Osteoblast (primary cell): ENCODE data around the gene GRIA3. TPM values are rescaled to one million over a fixed set of nuclear protein-coding genes. Genes with fewer than 3 reads are reported as not detected.

Experiments
- DNase-seq: peaks from one replicate; pipeline ENCODE4 v3.0.0; 2011; ENCODE audit warnings: low spot score, mixed read lengths; ENCODE audit not compliant: insufficient read length; ENCODE audit errors: missing footprints
- H2AFZ ChIP-seq: 2 replicates; pipeline ENCODE4 v1.6.0; 2011; ENCODE audit warnings: mild to moderate bottlenecking, low read length
- H3K27ac ChIP-seq: 2 replicates; pipeline ENCODE4 v1.5.1; 2011; ENCODE audit warnings: mild to moderate bottlenecking, low read depth, low read length, moderate library complexity
- H3K27me3 ChIP-seq: 2 replicates; pipeline ENCODE4 v1.6.0; 2012; ENCODE audit warnings: mild to moderate bottlenecking, control low read depth, inconsistent platforms, low read length, moderate library complexity; ENCODE audit not compliant: insufficient read depth
- H3K36me3 ChIP-seq: 2 replicates; pipeline ENCODE4 v1.5.1; 2011; ENCODE audit warnings: mild to moderate bottlenecking, low read length, control low read depth, moderate library complexity; ENCODE audit not compliant: insufficient read depth
- H3K4me1 ChIP-seq: 2 replicates; pipeline ENCODE4 v1.5.1; 2011; ENCODE audit warnings: mild to moderate bottlenecking, low read length, control low read depth, moderate library complexity; ENCODE audit not compliant: insufficient read depth
- H3K4me2 ChIP-seq: 2 replicates; pipeline ENCODE4 v1.6.0; 2011; ENCODE audit warnings: mild to moderate bottlenecking, low read length; ENCODE audit not compliant: insufficient read depth
- H3K4me3 ChIP-seq: fragments of 200-600 bp; sonication (generic); 3 replicates; pipeline ENCODE4 v1.5.1; 2012; ENCODE audit warnings: mild to moderate bottlenecking, low read length, inconsistent platforms; ENCODE audit not compliant: insufficient read depth
- H3K79me2 ChIP-seq: 2 replicates; pipeline ENCODE4 v1.6.0; 2012; ENCODE audit warnings: mild to moderate bottlenecking, low read length, control low read depth, inconsistent platforms; ENCODE audit not compliant: insufficient read depth
- H3K9me3 ChIP-seq: 2 replicates; pipeline ENCODE4 v1.5.1; 2011; ENCODE audit warnings: low read depth, low read length, control low read depth
- H4K20me1 ChIP-seq: 2 replicates; pipeline ENCODE4 v1.6.0; 2012; ENCODE audit warnings: mild to moderate bottlenecking, low read length, control low read depth; ENCODE audit not compliant: insufficient read depth
- total RNA-seq: library from RNA; depleted of rRNA; stranded (reverse); fragments of >200 nt; gene quantifications from 2 replicates; pipeline ENCODE4 v1.2.3, GENCODE V29; 2012
- TF ChIP-seq, protein P1 (sequence below): IDR thresholded peaks from 2 replicates; pipeline ENCODE4 v1.5.1; 2011; ENCODE audit warnings: mild to moderate bottlenecking, low read depth, low read length, moderate library complexity; ENCODE audit errors: extremely low read depth

The GRIA3 gene
- total RNA-seq, 1 donor = 3.3 TPM

DNA sequence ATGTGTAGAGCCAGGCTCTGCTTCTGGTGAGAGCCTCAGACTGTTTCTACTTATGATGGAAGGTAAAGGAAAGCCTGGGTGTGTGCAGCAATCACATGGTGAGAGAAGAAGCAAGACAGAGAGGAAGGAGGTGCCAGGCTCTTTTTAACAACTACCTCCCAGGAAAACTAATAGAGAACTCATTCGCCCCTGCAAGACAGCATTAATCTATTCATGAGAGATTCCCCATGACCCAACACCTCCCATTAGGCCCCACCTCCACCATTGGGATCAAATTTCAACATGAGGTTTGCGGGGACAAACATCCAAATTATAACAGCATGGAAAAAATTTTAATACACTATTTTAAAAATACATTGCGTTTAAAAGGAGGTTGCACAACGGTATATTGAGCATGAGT is 24.7 kb upstream of the GRIA3 start:
- Histone ChIP-seq H3K4me3 (no peak overlapping the region), H3K27me3 (no peaks in the 10 kb centered on the region), H2AFZ (no peak overlapping the region), H3K79me2 (no peaks in the 10 kb centered on the region), H3K9me3 (no peaks in the 10 kb centered on the region), H3K4me1 (no peaks in the 10 kb centered on the region), H3K27ac (no peak overlapping the region), H3K4me2 (no peak overlapping the region), H4K20me1 (no peaks in the 10 kb centered on the region), H3K36me3 (no peaks in the 10 kb centered on the region)
- TF ChIP-seq, protein P1, sequence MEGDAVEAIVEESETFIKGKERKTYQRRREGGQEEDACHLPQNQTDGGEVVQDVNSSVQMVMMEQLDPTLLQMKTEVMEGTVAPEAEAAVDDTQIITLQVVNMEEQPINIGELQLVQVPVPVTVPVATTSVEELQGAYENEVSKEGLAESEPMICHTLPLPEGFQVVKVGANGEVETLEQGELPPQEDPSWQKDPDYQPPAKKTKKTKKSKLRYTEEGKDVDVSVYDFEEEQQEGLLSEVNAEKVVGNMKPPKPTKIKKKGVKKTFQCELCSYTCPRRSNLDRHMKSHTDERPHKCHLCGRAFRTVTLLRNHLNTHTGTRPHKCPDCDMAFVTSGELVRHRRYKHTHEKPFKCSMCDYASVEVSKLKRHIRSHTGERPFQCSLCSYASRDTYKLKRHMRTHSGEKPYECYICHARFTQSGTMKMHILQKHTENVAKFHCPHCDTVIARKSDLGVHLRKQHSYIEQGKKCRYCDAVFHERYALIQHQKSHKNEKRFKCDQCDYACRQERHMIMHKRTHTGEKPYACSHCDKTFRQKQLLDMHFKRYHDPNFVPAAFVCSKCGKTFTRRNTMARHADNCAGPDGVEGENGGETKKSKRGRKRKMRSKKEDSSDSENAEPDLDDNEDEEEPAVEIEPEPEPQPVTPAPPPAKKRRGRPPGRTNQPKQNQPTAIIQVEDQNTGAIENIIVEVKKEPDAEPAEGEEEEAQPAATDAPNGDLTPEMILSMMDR = no peak
- DNase-seq = no peak

DNA sequence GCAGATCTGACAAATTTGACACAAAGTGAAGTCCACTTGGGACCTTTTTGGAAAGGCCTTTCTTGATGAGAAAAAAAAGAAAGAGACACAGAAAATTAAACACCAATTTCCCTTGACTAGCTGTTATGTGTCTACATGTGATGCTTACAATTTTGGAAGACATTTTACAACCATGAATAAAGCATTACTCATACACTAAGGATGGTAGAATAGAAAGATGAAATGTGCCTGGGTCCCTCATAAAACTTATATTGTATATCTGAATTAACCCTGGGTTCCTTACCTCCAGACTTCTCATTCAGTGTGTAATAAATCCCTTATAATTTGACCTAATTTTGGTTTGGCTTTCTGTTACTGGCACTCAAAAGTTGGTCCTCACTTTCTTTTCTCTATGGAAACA is 16.5 kb upstream of the GRIA3 start:
- H3K4me1 ChIP-seq = no peaks in the 10 kb centered on the region
- no peaks in the 10 kb centered on the region for H4K20me1 ChIP-seq
- no peaks in the 10 kb centered on the region for H3K9me3 ChIP-seq
- TF ChIP-seq, protein P1 = no peak
- no peak overlapping the region for H3K4me3 ChIP-seq
- H3K36me3 ChIP-seq = no peaks in the 10 kb centered on the region
- no peak for DNase-seq
- H3K4me2 ChIP-seq = no peak overlapping the region
- no peaks in the 10 kb centered on the region for H3K27me3 ChIP-seq
- H3K27ac ChIP-seq = no peak overlapping the region
- H3K79me2 ChIP-seq = no peaks in the 10 kb centered on the region
- no peak overlapping the region for H2AFZ ChIP-seq

DNA sequence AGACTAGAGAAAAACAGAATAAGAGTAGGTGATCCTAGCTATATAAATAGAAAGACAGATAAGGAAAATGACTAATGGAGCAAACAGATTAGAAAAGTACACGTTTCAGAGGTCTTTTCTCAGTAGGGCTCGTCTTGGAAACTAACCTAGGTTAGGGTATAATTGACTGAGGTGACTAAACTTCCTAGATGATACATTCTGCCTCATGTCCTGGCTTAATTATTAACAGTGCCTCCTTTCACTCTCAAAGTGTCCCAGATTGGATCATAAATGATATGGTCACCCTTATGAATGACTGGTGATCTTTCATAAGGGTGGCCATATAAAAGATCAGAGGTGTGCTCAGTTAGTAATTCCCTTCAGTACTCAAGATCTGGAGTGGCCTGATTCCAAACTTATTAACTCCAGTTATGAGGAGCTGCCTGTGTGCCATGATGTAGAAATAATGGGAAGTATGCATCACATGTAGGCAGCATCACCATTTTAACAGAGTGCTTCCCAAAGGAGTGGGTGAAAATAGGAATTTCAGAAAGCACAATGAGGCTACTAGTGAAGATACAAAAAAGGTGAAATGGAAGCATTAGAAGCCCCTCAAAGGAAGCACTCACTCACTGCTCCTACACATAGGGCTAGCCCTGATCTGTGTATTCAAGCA is 14.7 kb upstream of the GRIA3 start:
- TF ChIP-seq, protein P1 = no peak
- H3K4me3 ChIP-seq = no peak overlapping the region
- no peaks in the 10 kb centered on the region for H3K36me3 ChIP-seq
- DNase-seq = no peak
- H3K79me2 ChIP-seq = no peaks in the 10 kb centered on the region
- H3K27me3 ChIP-seq = no peaks in the 10 kb centered on the region
- no peak overlapping the region for H2AFZ ChIP-seq
- no peaks in the 10 kb centered on the region for H4K20me1 ChIP-seq
- no peak overlapping the region for H3K27ac ChIP-seq
- H3K9me3 ChIP-seq = no peaks in the 10 kb centered on the region
- H3K4me1 ChIP-seq = no peaks in the 10 kb centered on the region
- H3K4me2 ChIP-seq = no peak overlapping the region

DNA sequence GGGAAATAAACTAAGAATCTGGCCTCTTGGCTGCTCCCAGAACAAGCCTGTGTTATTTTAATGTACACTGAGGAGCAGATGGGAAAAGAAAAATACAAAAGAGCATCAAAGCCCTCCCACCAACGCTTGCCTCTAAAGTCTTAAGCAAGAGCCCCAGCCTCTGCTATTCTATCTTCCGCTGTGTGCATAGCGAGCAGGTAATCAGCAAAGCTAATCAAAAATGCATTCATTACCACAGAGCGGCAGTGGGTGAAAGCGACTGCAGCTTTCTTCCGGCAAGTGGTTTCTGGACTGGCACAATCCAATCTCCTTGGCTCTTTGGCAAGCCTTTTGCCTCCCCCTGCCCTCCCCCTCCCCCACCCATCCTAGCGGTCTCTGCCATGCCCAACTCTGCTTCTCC is 13.5 kb upstream of the GRIA3 start:
- Histone ChIP-seq H2AFZ (no peak overlapping the region), H3K27me3 (no peaks in the 10 kb centered on the region), H3K9me3 (no peaks in the 10 kb centered on the region), H3K4me1 (no peaks in the 10 kb centered on the region), H3K27ac (no peak overlapping the region), H4K20me1 (no peaks in the 10 kb centered on the region), H3K36me3 (no peaks in the 10 kb centered on the region), H3K4me2 (no peak overlapping the region), H3K79me2 (no peaks in the 10 kb centered on the region), H3K4me3 (no peak overlapping the region)
- no peak for DNase-seq
- TF ChIP-seq, protein P1 = no peak
